HG02943 (cell line): ENCODE measurements around the gene IRX5.

Experiments used
- ATAC-seq: cut with Tn5 transposase; IDR thresholded peaks from one replicate; pipeline ENCODE4 v1.9.1; 2021; ENCODE audit warnings: mild to moderate bottlenecking, low read depth, moderate library complexity; ENCODE audit not compliant: unreplicated experiment

The IRX5 gene

GRCh38 chr16:54930005-54930868 is at the start of gene IRX5:
Gene IRX5 (plus strand): TSS chr16:54930865. CDS start chr16:54931199, 334 bp downstream.
- ATAC-seq: no peak

GRCh38 chr16:54882556-54882955 is 48.1 kb upstream of the IRX5 start:
- no peak for ATAC-seq

- ATAC-seq: no peak
Observed at GRCh38 chr16:54883358-54883757, 47.3 kb upstream of the IRX5 start.

- no peak for ATAC-seq
Observed at GRCh38 chr16:54886078-54886477, 44.6 kb upstream of the IRX5 start.

GRCh38 chr16:54890381-54890780 is 40.3 kb upstream of the IRX5 start:
- ATAC-seq: no peak

- ATAC-seq: no peak
Observed at GRCh38 chr16:54891346-54891745, 39.3 kb upstream of the IRX5 start.

GRCh38 chr16:54892981-54893380 is 37.7 kb upstream of the IRX5 start:
- ATAC-seq: no peak

- no peak for ATAC-seq
Observed at GRCh38 chr16:54897930-54898329, 32.7 kb upstream of the IRX5 start.

- no peak for ATAC-seq
Observed at GRCh38 chr16:54901606-54902005, 29.1 kb upstream of the IRX5 start.

GRCh38 chr16:54903047-54903446 is 27.6 kb upstream of the IRX5 start:
- no peak for ATAC-seq

- no peak for ATAC-seq
Observed at GRCh38 chr16:54911079-54911478, 19.6 kb upstream of the IRX5 start.

GRCh38 chr16:54912720-54913119 is 17.9 kb upstream of the IRX5 start:
- ATAC-seq: no peak

GRCh38 chr16:54921206-54921824 is 9.3 kb upstream of the IRX5 start:
- ATAC-seq: no peak

- no peak for ATAC-seq
Observed at GRCh38 chr16:54923055-54923473, 7.6 kb upstream of the IRX5 start.

GRCh38 chr16:54923988-54924387 is 6.7 kb upstream of the IRX5 start:
- no peak for ATAC-seq

- ATAC-seq: no peak
Observed at GRCh38 chr16:54926166-54926838, 4.4 kb upstream of the IRX5 start.

GRCh38 chr16:54927125-54928015 is 3.3 kb upstream of the IRX5 start:
- no peak for ATAC-seq

- ATAC-seq: no peak
Observed at GRCh38 chr16:54928016-54928356, 2.7 kb upstream of the IRX5 start.

GRCh38 chr16:54928411-54929089 is 2.1 kb upstream of the IRX5 start:
- ATAC-seq: peak; percentile 39
